Raji (cell line): ENCODE measurements around the gene C5orf22.

Experiments
- POLR2A ChIP-seq: IDR thresholded peaks from 2 replicates; pipeline ENCODE4 v1.6.1; 2011; ENCODE audit warnings: low read depth, low read length, control low read depth; ENCODE audit not compliant: insufficient read depth

Gene C5orf22

DNA sequence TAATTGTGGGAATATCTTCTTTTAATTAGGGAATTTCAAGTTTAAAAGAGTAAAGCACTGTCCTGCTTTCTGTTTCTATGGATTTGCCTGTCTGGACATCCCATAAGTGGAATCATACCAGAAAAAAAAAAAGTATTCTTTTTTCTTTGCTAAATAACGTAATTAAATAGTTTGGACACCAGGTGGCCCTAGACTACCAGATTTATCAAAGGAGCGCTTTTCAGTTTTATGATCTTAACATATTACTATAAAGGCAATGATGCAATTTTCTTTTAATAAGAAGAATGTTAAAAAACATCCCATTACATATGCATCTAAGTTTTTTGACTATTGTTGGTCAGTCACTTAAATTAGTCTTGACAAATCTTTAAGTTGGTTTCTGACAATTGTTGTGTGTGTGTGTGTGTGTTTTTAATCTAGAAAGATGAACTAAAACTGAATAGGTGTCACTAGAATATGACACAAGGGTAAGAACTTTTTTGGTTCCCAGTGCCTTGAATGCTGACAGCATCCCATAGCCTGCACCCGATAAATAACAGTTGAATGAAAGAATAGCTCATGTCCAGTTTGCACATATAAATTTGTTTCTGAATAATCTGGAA is 49.5 kb downstream of the C5orf22 start:
- TF ChIP-seq POLR2A: no peak

GRCh38 chr5:31583129-31583528 is 51.0 kb downstream of the C5orf22 start:
- TF ChIP-seq POLR2A: no peak

DNA sequence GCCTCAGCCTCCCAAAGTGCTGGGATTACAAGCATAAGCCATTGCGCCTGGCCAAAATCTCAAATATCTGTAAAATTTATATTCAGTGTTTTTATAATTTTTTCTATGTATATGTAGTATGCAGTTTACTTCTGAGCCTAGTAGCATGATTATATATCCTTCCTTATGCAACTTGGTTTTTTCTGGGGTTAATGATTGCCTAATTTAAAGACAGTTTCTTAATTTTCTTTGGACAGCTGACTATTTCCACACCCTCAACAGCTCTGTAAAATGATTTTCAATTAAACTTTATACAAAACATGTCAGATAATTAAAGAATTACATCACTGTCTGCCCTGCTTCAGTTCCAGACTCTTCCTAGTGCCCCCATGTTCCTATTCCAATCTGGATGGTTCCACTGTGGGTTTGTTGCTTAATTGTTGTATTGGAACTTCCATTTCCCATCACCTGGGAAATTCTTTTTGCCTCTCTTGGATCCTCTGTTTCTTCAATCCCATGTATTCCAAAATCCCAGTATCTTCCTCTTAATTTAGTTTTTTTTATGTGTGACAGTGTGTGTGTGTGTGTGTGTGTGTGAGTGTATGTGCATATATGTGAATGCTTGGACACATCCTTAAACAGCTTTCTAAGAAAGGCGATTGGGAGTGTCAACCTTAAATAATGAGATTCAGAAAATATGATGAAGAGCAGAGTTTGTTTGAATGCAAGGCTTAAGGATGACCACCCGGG is 53.2 kb downstream of the C5orf22 start:
- no peak for TF ChIP-seq POLR2A

GRCh38 chr5:31585895-31586270 is 53.8 kb downstream of the C5orf22 start:
- no peak for TF ChIP-seq POLR2A

GRCh38 chr5:31587546-31587945 is 55.4 kb downstream of the C5orf22 start:
- TF ChIP-seq POLR2A: no peak

DNA sequence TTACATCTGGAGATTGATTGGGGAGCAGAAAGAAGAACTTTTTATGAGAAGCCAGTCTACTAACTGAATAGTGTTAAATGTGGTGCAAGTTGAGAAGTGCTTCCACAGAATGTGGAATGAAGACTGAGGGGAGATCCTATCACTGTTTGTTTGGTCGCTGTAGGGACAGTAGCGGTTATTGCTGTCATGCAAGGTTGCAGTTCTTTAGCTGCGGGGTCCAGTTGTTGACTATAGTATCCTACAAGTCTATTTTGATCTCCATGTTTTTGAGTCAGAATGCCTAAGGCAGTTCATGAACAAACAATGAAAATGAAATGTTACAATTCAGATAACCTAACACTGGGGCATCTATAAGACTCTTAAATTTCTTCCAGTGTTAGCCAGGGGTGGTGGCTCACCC is 61.6 kb downstream of the C5orf22 start:
- TF ChIP-seq POLR2A: no peak

GRCh38 chr5:31596354-31596753 is 64.3 kb downstream of the C5orf22 start:
- TF ChIP-seq POLR2A: no peak

- no peak for TF ChIP-seq POLR2A
Measured at GRCh38 chr5:31598640-31599611, 66.8 kb downstream of the C5orf22 start.

DNA sequence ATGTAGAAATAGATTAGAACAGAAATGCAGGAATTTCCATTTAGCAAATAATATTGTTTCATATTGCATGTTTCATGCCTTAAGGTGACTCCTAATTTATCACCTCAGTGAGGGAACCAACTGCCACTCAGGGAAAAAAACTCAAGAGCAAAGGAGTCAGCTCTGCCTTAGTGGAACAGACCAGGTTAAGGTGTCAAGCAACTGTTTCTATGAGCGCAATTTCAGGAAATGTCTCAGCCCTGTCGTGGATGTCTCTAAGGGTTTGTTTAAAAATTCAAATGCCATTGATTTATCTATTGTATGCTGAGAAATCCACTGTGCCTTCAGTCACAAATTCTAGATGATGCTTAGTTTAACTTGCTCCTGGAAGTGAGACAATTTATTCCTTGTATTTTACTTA is 72.1 kb downstream of the C5orf22 start:
- no peak for TF ChIP-seq POLR2A

DNA sequence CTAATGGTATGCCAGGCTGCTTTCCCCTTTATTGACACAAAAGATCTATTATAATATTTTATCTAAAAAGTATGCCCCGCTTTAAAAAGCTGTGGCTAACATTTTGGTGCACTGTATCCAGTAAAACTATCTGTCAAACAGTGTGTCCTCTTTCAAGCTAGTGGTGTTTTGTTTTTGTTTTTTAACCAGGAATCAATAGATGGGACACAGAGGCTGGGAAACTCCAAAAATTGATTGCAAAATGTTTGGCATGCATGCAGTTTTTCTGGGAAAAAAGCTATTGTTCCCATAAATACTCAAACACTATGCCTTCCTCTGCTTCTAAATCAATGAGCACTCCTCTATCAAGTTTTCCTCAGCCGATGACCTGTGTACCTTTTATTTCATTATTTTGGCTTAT is 72.5 kb downstream of the C5orf22 start:
- no peak for TF ChIP-seq POLR2A
